H1 (cell line): ENCODE measurements around the gene SP5. TPM values are rescaled to one million over a fixed set of nuclear protein-coding genes. Genes with fewer than 3 reads are reported as not detected.

Experiments
- CTCF ChIA-PET: fragments of 300-600 bp; sonication (Branson Sonifier 250); formaldehyde crosslinking; loops from one replicate; lab custom pipeline; 2021; ENCODE audit not compliant: partially characterized antibody; lab: Charles Lee
- POLR2A ChIA-PET: fragments of 300-600 bp; sonication (Branson Sonifier 250); formaldehyde crosslinking; loops from one replicate; lab custom pipeline; 2021; ENCODE audit warnings: inconsistent platforms; ENCODE audit not compliant: partially characterized antibody; lab: Charles Lee
- DNase-seq, 2 experiments: peaks; one replicate each; pipeline versions ENCODE4 v3.0.0 to v3.0.0-alpha.2; 2010 to 2022; ENCODE audit warnings: low spot score in 2 of 2, low read depth in 1 of 2, mixed read lengths in 1 of 2
- FAIRE-seq: peaks from 2 replicates; lab custom pipeline; 2011; peaks lifted over from hg19 to GRCh38; lab: Jason Lieb, UNC
- H2AFZ ChIP-seq: 2 replicates; pipeline ENCODE4 v1.8.1; 2012; ENCODE audit warnings: low read length, inconsistent platforms
- H2AK5ac ChIP-seq: 2 replicates; pipeline ENCODE4 v1.6.1; 2013; ENCODE audit warnings: low read depth, low read length
- H2BK120ac ChIP-seq: replicated peaks from 2 replicates; pipeline ENCODE3; 2013; ENCODE audit warnings: low read depth, low read length, inconsistent platforms
- H2BK12ac ChIP-seq: 2 replicates; pipeline ENCODE4 v1.6.1; 2013; ENCODE audit warnings: low read depth, low read length
- H2BK15ac ChIP-seq: 2 replicates; pipeline ENCODE4 v1.6.1; 2013; ENCODE audit warnings: low read length
- H2BK20ac ChIP-seq: 2 replicates; pipeline ENCODE4 v1.6.1; 2013; ENCODE audit warnings: low read length
- H2BK5ac ChIP-seq: 2 replicates; pipeline ENCODE4 v1.6.1; 2013; ENCODE audit warnings: low read depth, low read length
- H3K14ac ChIP-seq: 2 replicates; pipeline ENCODE4 v1.6.1; 2013; ENCODE audit warnings: inconsistent platforms; ENCODE audit not compliant: insufficient read length
- H3K18ac ChIP-seq: 2 replicates; pipeline ENCODE4 v1.6.1; 2013; ENCODE audit warnings: low read length; ENCODE audit errors: extremely low read depth
- H3K23ac ChIP-seq: 2 replicates; pipeline ENCODE4 v1.6.1; 2013; ENCODE audit warnings: inconsistent platforms; ENCODE audit not compliant: insufficient read length
- H3K23me2 ChIP-seq: 2 replicates; pipeline ENCODE4 v1.6.1; 2013; ENCODE audit warnings: low read depth, low read length
- H3K27ac ChIP-seq: 2 replicates; pipeline ENCODE4 v1.6.1; 2011; ENCODE audit warnings: low read depth, low read length, inconsistent platforms
- H3K27me3 ChIP-seq, 4 experiments: replicated peaks in 1 of 4; 1 replicate in 1 of 4; 2 replicates in 3 of 4; pipeline versions ENCODE4 v1.6.1 to v1.8.1; 2011 to 2013; ENCODE audit warnings: low read length in 3 of 4, mild to moderate bottlenecking in 3 of 4, inconsistent platforms in 2 of 4, mixed read lengths in 2 of 4, moderate library complexity in 1 of 4; ENCODE audit not compliant: control insufficient read depth in 3 of 4, insufficient read depth in 3 of 4; ENCODE audit errors: extremely low read depth in 1 of 4
- H3K36me3 ChIP-seq, 4 experiments: 2 replicates each; pipeline versions ENCODE4 v1.6.1 to v1.8.1; 2011 to 2013; ENCODE audit warnings: mild to moderate bottlenecking in 4 of 4, low read length in 3 of 4, moderate library complexity in 2 of 4, control low read depth in 1 of 4, inconsistent platforms in 1 of 4; ENCODE audit not compliant: insufficient read depth in 4 of 4, control insufficient read depth in 2 of 4
- H3K4ac ChIP-seq: replicated peaks from 2 replicates; pipeline ENCODE3; 2013; ENCODE audit warnings: low read length, low read depth, mixed read lengths, inconsistent platforms; ENCODE audit not compliant: insufficient read length
- H3K4me1 ChIP-seq, 4 experiments: replicated peaks in 1 of 4; 1 replicate in 1 of 4; 2 replicates in 3 of 4; pipeline versions ENCODE4 v1.6.1 to v1.8.1; 2011 to 2013; ENCODE audit warnings: low read length in 3 of 4, inconsistent platforms in 2 of 4, mixed read lengths in 1 of 4; ENCODE audit not compliant: insufficient read depth in 4 of 4, control insufficient read depth in 3 of 4
- H3K4me2 ChIP-seq, 2 experiments: 2 replicates each; pipeline versions ENCODE4 v1.6.1 to v1.8.1; 2011 to 2013; ENCODE audit warnings: low read depth in 2 of 2, low read length in 2 of 2, control low read depth in 1 of 2, inconsistent platforms in 1 of 2, mild to moderate bottlenecking in 1 of 2; ENCODE audit not compliant: insufficient read depth in 1 of 2
- H3K4me3 ChIP-seq, 4 experiments: fragments of 200-600, 300-600 bp in 1 of 4; sonication (generic), shearing (Covaris generic), sonication (Bioruptor Twin) in 1 of 4; 2 replicates each; pipeline versions ENCODE4 v1.5.1 to v1.8.1; 2011 to 2016; ENCODE audit warnings: low read length in 4 of 4, low read depth in 3 of 4, control low read depth in 2 of 4, inconsistent platforms in 2 of 4, mild to moderate bottlenecking in 2 of 4, mixed read lengths in 1 of 4, moderate library complexity in 1 of 4; ENCODE audit not compliant: insufficient read depth in 2 of 4; ENCODE audit errors: extremely low read depth in 1 of 4
- H3K56ac ChIP-seq: replicated peaks from 2 replicates; pipeline ENCODE3; 2013; ENCODE audit warnings: low read depth, mild to moderate bottlenecking, mixed read lengths, low read length, inconsistent platforms; ENCODE audit not compliant: insufficient read length
- H3K79me1 ChIP-seq: 2 replicates; pipeline ENCODE4 v1.6.1; 2013; ENCODE audit warnings: low read depth, low read length, control low read depth
- H3K79me2 ChIP-seq, 2 experiments: 2 replicates each; pipeline versions ENCODE4 v1.6.1 to v1.8.1; 2012 to 2013; ENCODE audit warnings: low read length in 2 of 2, mild to moderate bottlenecking in 2 of 2, inconsistent platforms in 1 of 2; ENCODE audit not compliant: insufficient read depth in 2 of 2, control insufficient read depth in 1 of 2
- H3K9ac ChIP-seq, 4 experiments: replicated peaks in 1 of 4; 1 replicate in 1 of 4; 2 replicates in 3 of 4; pipeline versions ENCODE4 v1.6.1 to v1.8.1; 2011 to 2013; ENCODE audit warnings: low read depth in 3 of 4, low read length in 3 of 4, control low read depth in 2 of 4, mild to moderate bottlenecking in 2 of 4, moderate library complexity in 2 of 4, inconsistent platforms in 1 of 4; ENCODE audit errors: extremely low read depth in 1 of 4
- H3K9me3 ChIP-seq, 2 experiments: 2 replicates each; pipeline versions ENCODE4 v1.6.1 to v1.8.1; 2012 to 2013; ENCODE audit warnings: mild to moderate bottlenecking in 2 of 2, moderate library complexity in 2 of 2, control low read depth in 1 of 2, inconsistent platforms in 1 of 2, low read depth in 1 of 2, low read length in 1 of 2, mixed read lengths in 1 of 2; ENCODE audit not compliant: insufficient read depth in 2 of 2
- H4K20me1 ChIP-seq, 2 experiments: replicated peaks in 1 of 2; 2 replicates each; pipeline versions ENCODE3 to v1.8.1; 2011 to 2013; ENCODE audit warnings: inconsistent platforms in 2 of 2, low read length in 2 of 2, mild to moderate bottlenecking in 1 of 2; ENCODE audit not compliant: insufficient read depth in 2 of 2, control insufficient read depth in 1 of 2
- H4K5ac ChIP-seq: 2 replicates; pipeline ENCODE4 v1.6.1; 2013; ENCODE audit warnings: low read length, low read depth, mixed read lengths, inconsistent platforms; ENCODE audit not compliant: insufficient read length
- H4K8ac ChIP-seq: 2 replicates; pipeline ENCODE4 v1.8.0; 2013; ENCODE audit warnings: mild to moderate bottlenecking, moderate library complexity, low read length, inconsistent platforms; ENCODE audit not compliant: insufficient read depth; ENCODE audit errors: extremely low read depth
- H4K91ac ChIP-seq: replicated peaks from 2 replicates; pipeline ENCODE3; 2013; ENCODE audit warnings: low read length, mixed read lengths, inconsistent platforms; ENCODE audit not compliant: insufficient read length
- KDM4A ChIP-seq: IDR thresholded peaks from one replicate; pipeline ENCODE4 v1.7.1; 2012; ENCODE audit warnings: low read depth, mild to moderate bottlenecking, moderate library complexity, low read length, inconsistent platforms; ENCODE audit not compliant: severe bottlenecking
- POU5F1 ChIP-seq: IDR thresholded peaks from 2 replicates; pipeline ENCODE4 v1.6.1; 2011; ENCODE audit warnings: low read depth, mild to moderate bottlenecking, low read length, moderate library complexity
- RBBP5 ChIP-seq: IDR thresholded peaks from 2 replicates; pipeline ENCODE4 v1.7.1; 2012; ENCODE audit warnings: low read depth, mild to moderate bottlenecking, inconsistent platforms, low read length, moderate library complexity, borderline replicate concordance
- SAP30 ChIP-seq: fragments of 300-600 bp; sonication (generic); IDR thresholded peaks from 2 replicates; pipeline ENCODE4 v1.7.1; 2012; ENCODE audit warnings: low read length, moderate library complexity, mild to moderate bottlenecking, inconsistent platforms; ENCODE audit not compliant: insufficient read depth, insufficient replicate concordance
- USF2 ChIP-seq: IDR thresholded peaks from 2 replicates; pipeline ENCODE4 v1.6.1; 2011; ENCODE audit warnings: low read length, improper control_type of control experiment
- YY1 ChIP-seq: IDR thresholded peaks from 2 replicates; pipeline ENCODE4 v1.6.1; 2011; ENCODE audit warnings: low read depth, mild to moderate bottlenecking, low read length
- ZNF274 ChIP-seq: IDR thresholded peaks from 2 replicates; pipeline ENCODE4 v1.7.0; 2012; ENCODE audit warnings: low read length, borderline replicate concordance; ENCODE audit errors: extremely low read depth
- polyA plus RNA-seq, 7 experiments: library from polyadenylated mRNA; depleted of rRNA in 3 of 7; stranded (reverse) in 5 of 7; unstranded in 2 of 7; fragments of >200 nt in 5 of 7; fragments of 200-250 nt in 2 of 7; gene quantifications; 1 replicate in 5 of 7; 2 replicates in 1 of 7; 4 replicates in 1 of 7; pipeline versions ENCODE4 v1.2.1 to v1.2.3, GENCODE V29; 2011 to 2013; ENCODE audit warnings: missing spikeins in 2 of 7, mixed read lengths in 2 of 7
- total RNA-seq: library from RNA; stranded (reverse); fragmentation: NEBNext Ultra II Directional; extraction: Animal tissue kit (Norgen Biotek cat#: 25700); gene quantifications from 2 replicates; pipeline ENCODE4 v1.2.1, GENCODE V29; 2021

The SP5 gene
- total and polyA plus RNA-seq, 2 of the 8 experiments (the other 6 are each of a cell fraction or from before 2014, with no cell fraction given), result 0.17 TPM; not detected in 1

DNA sequence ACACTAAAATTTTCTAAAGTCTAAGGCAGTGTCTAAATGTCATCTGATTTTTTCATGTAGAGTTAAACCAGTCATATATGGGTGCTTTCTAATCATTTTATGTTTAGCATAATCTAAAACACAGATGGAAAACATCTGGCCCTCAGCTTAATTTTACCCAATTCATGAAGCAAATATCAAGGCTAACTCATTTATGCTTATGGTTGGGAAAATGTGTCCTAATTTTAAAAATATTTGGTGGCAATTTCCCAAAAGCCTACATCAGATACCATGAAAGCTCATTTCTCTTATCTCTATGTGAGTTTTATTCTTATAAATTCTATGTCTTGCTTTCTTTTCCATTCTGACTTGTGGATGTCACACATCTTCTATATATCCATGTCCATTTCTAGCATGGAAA is 7.2 kb downstream of the SP5 start:
- H2BK20ac ChIP-seq, result no peak overlapping the region
- no peak overlapping the region for H3K18ac ChIP-seq
- H3K23ac ChIP-seq, result no peak overlapping the region
- no peak overlapping the region for H2BK5ac ChIP-seq
- no peak overlapping the region for H3K4me3 ChIP-seq
- no peak overlapping the region for H2AK5ac ChIP-seq
- H3K23me2 ChIP-seq, result no peaks in the 10 kb centered on the region
- FAIRE-seq (no peak), DNase-seq (no peak)
- no peak overlapping the region for H3K56ac ChIP-seq
- POLR2A ChIA-PET, result no interaction called here
- no peak overlapping the region for H3K4me2 ChIP-seq
- no peaks in the 10 kb centered on the region for H3K79me2 ChIP-seq
- H3K9ac ChIP-seq, result no peak overlapping the region
- H4K8ac ChIP-seq, result no peak overlapping the region
- peaks cover 12 to 28% (median 24%) of the 10 kb centered on the region in 4 experiments for H3K27me3 ChIP-seq
- H3K4ac ChIP-seq, result no peak overlapping the region
- no peaks in the 10 kb centered on the region for H3K79me1 ChIP-seq
- no peak overlapping the region for H2BK12ac ChIP-seq
- CTCF ChIA-PET, result interaction anchor here (0.9 to 1.5 kb wide), 3 partner anchors 10 to 16 kb away, joined by 3 to 7 read pairs (median 3); no protein-coding TSS in a partner anchor
- no peak for TF ChIP-seq ZNF274
- TF ChIP-seq KDM4A, result no peak
- no peak for TF ChIP-seq SAP30
- no peak for TF ChIP-seq YY1
- no peak for TF ChIP-seq USF2
- TF ChIP-seq RBBP5, result no peak
- no peak for TF ChIP-seq POU5F1
- H4K20me1 ChIP-seq, result peaks cover 0 to under 1% of the 10 kb centered on the region in 2 experiments
- H4K91ac ChIP-seq, result no peak overlapping the region
- H3K14ac ChIP-seq, result no peak overlapping the region
- no peak overlapping the region for H4K5ac ChIP-seq
- peaks cover 0 to 2% of the 10 kb centered on the region in 2 experiments; a peak in 1 of 4 replicates for H3K9me3 ChIP-seq
- H2BK15ac ChIP-seq, result no peak overlapping the region
- no peak overlapping the region for H2BK120ac ChIP-seq
- H3K27ac ChIP-seq, result no peak overlapping the region
- peaks cover 0 to under 1% (median 0%) of the 10 kb centered on the region in 4 experiments; a peak in 1 of 8 replicates for H3K36me3 ChIP-seq
- H2AFZ ChIP-seq, result no peak overlapping the region
- H3K4me1 ChIP-seq, result peaks cover 0 to 7% (median under 1%) of the 10 kb centered on the region in 4 experiments; a peak in 2 of 7 replicates
